Activated CD4-positive, alpha-beta T cell treated with anti-CD3 and anti-CD28 coated beads for 4 hours (primary cell): Measurements from ENCODE around the gene MICAL3.

Experiments
- DNase-seq, 2 donors: peaks; one replicate each; pipeline ENCODE4 v3.0.0-alpha.2; 2020

MICAL3 gene

GRCh38 chr22:17786435-17787161 is 237.8 kb downstream of the MICAL3 start:
- DNase-seq = no peak

GRCh38 chr22:17785185-17786184 is 238.9 kb downstream of the MICAL3 start:
- DNase-seq = peak; percentile 71 to 76

- DNase-seq = no peak
These were observed 239.6 kb downstream of the MICAL3 start for GRCh38 chr22:17784776-17785175.

- DNase-seq = no peak
These were observed 240.4 kb downstream of the MICAL3 start for GRCh38 chr22:17783773-17784480.

GRCh38 chr22:17783312-17783711 is 241.0 kb downstream of the MICAL3 start:
- DNase-seq = no peak

DNA sequence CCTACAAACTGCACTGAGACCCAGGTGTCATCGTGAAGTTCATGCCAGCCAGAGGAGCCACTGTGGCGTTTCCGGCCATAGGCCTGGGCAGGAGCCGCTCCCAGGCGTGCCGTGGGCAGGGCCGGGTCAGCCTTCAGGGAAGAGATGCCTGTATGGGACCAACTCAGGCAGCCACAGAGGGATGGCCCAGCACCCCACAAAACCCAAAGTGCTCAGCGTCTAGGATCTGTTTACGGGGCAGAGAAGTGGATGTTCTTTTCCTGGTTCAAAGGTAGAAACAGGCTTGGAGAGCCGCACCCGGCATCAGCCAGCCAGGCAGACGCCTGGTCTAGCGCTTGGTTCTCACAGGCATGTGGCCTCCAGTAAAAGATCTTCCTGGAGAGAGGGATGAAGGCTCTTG is 241.7 kb downstream of the MICAL3 start:
- DNase-seq = no peak

GRCh38 chr22:17782158-17782557 is 242.2 kb downstream of the MICAL3 start:
- no peak for DNase-seq

GRCh38 chr22:17781319-17782031 is 242.9 kb downstream of the MICAL3 start:
- peak; percentile 60 to 69 for DNase-seq

- no peak for DNase-seq
These were observed 243.5 kb downstream of the MICAL3 start for GRCh38 chr22:17780741-17781318.

DNA sequence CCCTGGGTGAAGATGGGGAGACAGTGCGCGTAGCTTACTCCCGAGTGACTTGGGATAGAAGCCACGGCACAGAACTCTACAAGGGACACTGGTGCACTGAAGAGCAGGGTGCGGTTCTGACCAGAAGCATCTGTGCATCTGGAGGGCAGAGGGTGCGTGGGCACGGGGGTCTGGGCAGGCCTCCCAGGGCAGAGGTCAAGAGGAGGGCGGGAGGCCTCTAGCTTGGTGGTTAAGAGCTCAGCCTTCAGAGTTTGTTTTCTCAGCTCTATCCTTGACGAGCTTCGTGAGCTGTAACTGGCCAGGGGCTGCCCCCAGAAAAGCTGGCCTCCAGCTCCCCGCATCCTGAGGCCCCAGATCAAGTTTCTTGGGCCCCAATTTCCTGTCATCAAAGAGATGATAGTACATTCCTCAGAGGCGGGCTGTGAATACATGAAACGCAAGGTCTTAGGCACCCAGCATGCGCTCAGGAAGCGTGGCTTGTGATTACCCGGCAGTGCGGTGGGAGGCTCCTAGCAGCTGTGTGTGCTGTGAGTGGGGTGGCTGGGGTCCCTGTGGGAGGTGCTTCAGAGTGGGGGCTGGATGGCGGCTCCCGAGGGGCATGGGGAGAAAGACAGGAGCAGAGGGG is 244.1 kb downstream of the MICAL3 start:
- DNase-seq = no peak

DNA sequence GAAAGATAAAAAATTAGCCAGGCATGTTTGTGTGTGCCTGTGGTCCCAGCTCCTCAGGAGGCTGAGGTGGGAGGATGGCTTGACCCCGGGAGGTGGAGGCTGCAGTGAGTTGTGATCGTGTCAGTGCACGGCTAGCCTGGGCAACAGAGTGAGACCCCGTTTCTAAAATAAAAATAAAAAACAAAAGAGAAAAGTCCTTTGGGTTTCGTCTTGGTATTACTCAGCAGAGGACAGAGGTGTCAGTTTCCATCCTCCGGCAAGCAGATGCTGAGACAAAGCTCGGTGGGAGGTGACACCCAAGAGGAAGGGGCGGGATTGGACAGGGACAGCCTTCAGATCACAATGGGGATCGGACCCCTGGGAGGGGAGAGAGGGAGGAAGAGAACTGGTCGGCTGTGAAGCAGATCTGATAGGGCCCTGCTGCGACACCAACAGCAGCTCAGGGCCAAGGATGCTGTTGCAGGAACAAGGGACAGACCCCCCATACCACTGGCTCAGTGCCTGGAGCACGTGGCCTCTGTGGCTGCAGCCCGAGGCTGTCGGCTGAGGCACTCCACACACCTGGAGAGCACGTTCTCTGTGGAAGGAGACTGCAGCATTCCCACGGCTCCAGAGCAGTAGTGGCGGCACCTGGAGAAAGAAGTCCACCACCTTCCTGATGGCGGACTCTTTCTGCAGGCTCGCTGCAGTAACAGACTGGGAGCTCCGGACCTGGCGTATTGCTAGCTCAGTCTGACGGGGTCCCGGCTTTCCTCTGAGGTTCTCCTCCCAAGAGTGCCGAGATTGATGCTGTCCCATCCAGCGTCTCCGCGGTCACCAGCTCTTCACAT is 244.9 kb downstream of the MICAL3 start:
- DNase-seq = no peak

DNA sequence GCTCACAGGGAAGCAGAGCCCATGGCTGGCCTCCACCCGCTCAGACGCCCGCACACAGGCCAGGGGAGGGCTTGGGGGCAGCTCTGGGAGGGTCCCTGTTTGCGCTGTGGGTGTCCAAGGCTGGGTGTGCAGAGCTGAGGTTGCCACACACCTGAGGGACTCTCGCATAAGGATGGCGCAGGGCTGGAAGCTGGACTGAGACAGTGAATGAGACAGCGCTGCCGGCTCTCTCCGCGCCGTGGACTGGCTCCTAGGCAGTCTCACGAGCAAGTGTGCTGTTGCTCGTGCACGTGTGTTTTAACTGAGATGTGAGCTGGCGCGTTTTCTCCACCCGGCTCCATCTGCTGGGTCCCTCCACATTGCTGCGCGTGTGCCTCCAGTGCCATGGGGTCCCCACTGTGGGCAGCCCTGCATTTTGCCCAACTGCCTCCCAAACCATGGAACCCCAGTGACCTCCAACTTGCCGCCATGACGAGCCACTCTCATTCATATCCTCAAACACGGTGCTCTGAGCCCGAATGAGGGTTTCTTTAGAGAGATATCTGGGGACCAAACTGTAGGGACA is 245.9 kb downstream of the MICAL3 start:
- DNase-seq = no peak

GRCh38 chr22:17777717-17778044 is 246.7 kb downstream of the MICAL3 start:
- no peak for DNase-seq

DNA sequence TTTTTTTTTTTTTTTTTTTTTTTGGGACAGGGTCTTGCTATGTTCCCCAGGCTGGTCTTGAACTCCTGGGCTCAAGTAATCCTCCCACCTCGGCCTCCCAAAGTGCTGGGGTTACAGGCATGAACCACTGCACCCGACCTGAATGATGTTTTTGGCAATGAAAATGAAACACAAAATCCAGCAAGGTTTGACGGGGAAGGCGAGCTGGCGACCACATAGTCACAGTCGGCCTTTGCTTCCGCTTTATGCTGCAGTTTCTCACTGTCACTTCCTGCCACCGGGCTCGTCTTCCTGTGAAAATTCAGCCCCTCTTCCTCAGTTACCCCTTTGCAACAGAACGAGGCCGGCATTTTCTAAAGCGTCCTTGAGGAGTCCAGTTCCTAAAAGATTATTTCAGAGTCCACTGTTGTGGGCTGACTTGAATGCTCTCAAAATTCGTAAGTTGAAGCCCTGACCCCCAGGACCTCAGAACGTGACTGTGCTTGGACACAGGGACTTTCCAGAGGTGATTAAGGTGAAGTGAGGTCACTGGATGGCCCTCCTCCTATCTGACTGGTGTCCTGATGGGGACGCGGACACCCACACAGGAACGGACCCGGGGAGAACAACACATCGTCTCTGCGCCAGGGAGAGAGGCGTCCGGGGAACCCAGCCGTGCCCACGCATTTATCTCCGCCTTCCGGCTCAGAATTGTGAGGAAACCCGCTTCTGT is 247.2 kb downstream of the MICAL3 start:
- peak; percentile 55 to 63 for DNase-seq

GRCh38 chr22:17775781-17776465 is 248.4 kb downstream of the MICAL3 start:
- DNase-seq = no peak

- DNase-seq = no peak
These were observed 249.3 kb downstream of the MICAL3 start for GRCh38 chr22:17774926-17775685.

DNA sequence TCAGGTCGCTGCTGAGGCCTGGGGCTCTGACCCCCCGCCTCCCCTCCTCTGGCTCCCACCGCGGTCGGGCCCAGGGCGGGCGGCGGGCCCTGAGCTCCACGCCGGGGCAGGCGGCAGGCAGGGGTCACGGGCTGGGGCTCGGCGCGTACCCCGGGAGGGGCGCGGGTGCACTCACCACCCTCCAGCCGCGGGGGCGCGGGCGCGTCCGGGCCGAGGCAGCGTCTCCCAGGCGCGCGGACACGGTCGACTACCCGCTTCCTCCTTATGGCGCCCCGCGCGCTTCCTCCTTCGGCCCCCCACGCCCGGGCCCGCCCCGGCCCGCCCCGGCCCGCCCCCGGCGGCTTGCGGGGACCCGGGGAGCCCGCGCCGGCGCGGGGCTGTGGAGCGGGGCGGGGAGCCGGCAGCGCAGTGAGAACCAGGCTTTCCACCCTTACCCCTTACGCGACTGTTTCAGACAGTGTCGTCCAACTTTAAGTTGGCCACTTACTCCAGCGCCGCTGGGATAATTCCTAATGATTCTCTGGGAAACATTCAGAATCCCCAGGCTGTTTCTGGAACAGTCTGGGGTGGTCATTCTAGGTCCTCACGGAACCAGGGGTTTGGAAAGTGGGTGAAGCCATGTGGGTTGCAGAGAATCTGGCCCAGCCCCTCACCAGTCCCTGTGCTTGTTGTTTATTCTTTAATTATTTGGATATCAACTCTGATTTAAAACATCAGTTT is 250.0 kb downstream of the MICAL3 start, which contains the start of gene BID:
Gene BID, minus strand, starts transcription at position 264 of the 720 bp plus-strand sequence. CDS start 24,353 bp downstream, outside the sequence.
- DNase-seq = peak in 1 of 2 donors; percentile 40
